ENCODE results near the gene NMNAT2.

GRCh38 chr1:183355181-183355580 is 63.0 kb downstream of the NMNAT2 start:
- TF ChIP-seq, protein P1, sequence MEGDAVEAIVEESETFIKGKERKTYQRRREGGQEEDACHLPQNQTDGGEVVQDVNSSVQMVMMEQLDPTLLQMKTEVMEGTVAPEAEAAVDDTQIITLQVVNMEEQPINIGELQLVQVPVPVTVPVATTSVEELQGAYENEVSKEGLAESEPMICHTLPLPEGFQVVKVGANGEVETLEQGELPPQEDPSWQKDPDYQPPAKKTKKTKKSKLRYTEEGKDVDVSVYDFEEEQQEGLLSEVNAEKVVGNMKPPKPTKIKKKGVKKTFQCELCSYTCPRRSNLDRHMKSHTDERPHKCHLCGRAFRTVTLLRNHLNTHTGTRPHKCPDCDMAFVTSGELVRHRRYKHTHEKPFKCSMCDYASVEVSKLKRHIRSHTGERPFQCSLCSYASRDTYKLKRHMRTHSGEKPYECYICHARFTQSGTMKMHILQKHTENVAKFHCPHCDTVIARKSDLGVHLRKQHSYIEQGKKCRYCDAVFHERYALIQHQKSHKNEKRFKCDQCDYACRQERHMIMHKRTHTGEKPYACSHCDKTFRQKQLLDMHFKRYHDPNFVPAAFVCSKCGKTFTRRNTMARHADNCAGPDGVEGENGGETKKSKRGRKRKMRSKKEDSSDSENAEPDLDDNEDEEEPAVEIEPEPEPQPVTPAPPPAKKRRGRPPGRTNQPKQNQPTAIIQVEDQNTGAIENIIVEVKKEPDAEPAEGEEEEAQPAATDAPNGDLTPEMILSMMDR (IDR thresholded peaks at IDR 0.05): no peak
- TF ChIP-seq POLR2A (IDR thresholded peaks at IDR 0.05): no peak

Data from Peyer's patch (tissue), 4 donors.